ENCODE data around the gene KIAA1671.

- TF ChIP-seq EZH2 (IDR thresholded peaks at IDR 0.05; ENCODE audit: borderline replicate concordance, low read length) = no peak
- TF ChIP-seq, protein P1, sequence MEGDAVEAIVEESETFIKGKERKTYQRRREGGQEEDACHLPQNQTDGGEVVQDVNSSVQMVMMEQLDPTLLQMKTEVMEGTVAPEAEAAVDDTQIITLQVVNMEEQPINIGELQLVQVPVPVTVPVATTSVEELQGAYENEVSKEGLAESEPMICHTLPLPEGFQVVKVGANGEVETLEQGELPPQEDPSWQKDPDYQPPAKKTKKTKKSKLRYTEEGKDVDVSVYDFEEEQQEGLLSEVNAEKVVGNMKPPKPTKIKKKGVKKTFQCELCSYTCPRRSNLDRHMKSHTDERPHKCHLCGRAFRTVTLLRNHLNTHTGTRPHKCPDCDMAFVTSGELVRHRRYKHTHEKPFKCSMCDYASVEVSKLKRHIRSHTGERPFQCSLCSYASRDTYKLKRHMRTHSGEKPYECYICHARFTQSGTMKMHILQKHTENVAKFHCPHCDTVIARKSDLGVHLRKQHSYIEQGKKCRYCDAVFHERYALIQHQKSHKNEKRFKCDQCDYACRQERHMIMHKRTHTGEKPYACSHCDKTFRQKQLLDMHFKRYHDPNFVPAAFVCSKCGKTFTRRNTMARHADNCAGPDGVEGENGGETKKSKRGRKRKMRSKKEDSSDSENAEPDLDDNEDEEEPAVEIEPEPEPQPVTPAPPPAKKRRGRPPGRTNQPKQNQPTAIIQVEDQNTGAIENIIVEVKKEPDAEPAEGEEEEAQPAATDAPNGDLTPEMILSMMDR (IDR thresholded peaks at IDR 0.05; ENCODE audit: low read length) = no peak
Measured at GRCh38 chr22:25183949-25184619, 231.6 kb downstream of the KIAA1671 start.
